ENCODE measurements around the gene GABPB2.
A peak's percentile ranks its signal among the peaks of the same experiment; 100 is the strongest.

The GABPB2 gene

GRCh38 chr1:151070474-151071276, at the start of gene GABPB2:
Gene GABPB2, plus strand, starts transcription at chr1:151070761. Its CDS starts 17,429 bp downstream, at chr1:151088190.
- DNase-seq (ENCODE audit: low read depth in 2 of 2), result peak; percentile 60 to 84

- DNase-seq (ENCODE audit: low read depth in 2 of 2), result peak; percentile 72 to 77
Measured at GRCh38 chr1:151024540-151025146, 45.9 kb upstream of the GABPB2 start.

GRCh38 chr1:151026460-151026859, 44.1 kb upstream of the GABPB2 start:
- DNase-seq (ENCODE audit: low read depth in 2 of 2), result no peak

- DNase-seq (ENCODE audit: low read depth in 2 of 2), result no peak
Measured at GRCh38 chr1:151032164-151032563, 38.4 kb upstream of the GABPB2 start.

- no peak for DNase-seq (ENCODE audit: low read depth in 2 of 2)
Measured at GRCh38 chr1:151035167-151035566, 35.4 kb upstream of the GABPB2 start.

- DNase-seq (ENCODE audit: low read depth in 2 of 2), result no peak
Measured at GRCh38 chr1:151036356-151036755, 34.2 kb upstream of the GABPB2 start, which contains the start of gene BNIPL. Gene BNIPL, plus strand, starts transcription at chr1:151036586. Its CDS starts 140 bp downstream, at chr1:151036726.

GRCh38 chr1:151037032-151037431, 33.5 kb upstream of the GABPB2 start:
- no peak for DNase-seq (ENCODE audit: low read depth in 2 of 2)

GRCh38 chr1:151039521-151039920, 31.0 kb upstream of the GABPB2 start:
- no peak for DNase-seq (ENCODE audit: low read depth in 2 of 2)

- no peak for DNase-seq (ENCODE audit: low read depth in 2 of 2)
Measured at GRCh38 chr1:151043163-151043562, 27.4 kb upstream of the GABPB2 start.

GRCh38 chr1:151047591-151047924, 23.0 kb upstream of the GABPB2 start, which contains the start of gene C1orf56:
Gene C1orf56, plus strand, starts transcription at chr1:151047751. Its CDS starts 97 bp downstream, at chr1:151047848.
- DNase-seq (ENCODE audit: low read depth in 2 of 2), result no peak

GRCh38 chr1:151047925-151048644, 22.5 kb upstream of the GABPB2 start:
- no peak for DNase-seq (ENCODE audit: low read depth in 2 of 2)

- no peak for DNase-seq (ENCODE audit: low read depth in 2 of 2)
Measured at GRCh38 chr1:151048645-151049032, 21.9 kb upstream of the GABPB2 start.

GRCh38 chr1:151049458-151049857, 21.1 kb upstream of the GABPB2 start:
- no peak for DNase-seq (ENCODE audit: low read depth in 2 of 2)

- DNase-seq (ENCODE audit: low read depth in 2 of 2), result no peak
Measured at GRCh38 chr1:151050051-151050688, 20.4 kb upstream of the GABPB2 start.

GRCh38 chr1:151051356-151052009, 19.1 kb upstream of the GABPB2 start:
- DNase-seq (ENCODE audit: low read depth in 2 of 2), result no peak

GRCh38 chr1:151054971-151055547, 15.5 kb upstream of the GABPB2 start:
- no peak for DNase-seq (ENCODE audit: low read depth in 2 of 2)

GRCh38 chr1:151055581-151055980, 15.0 kb upstream of the GABPB2 start:
- no peak for DNase-seq (ENCODE audit: low read depth in 2 of 2)

- no peak for DNase-seq (ENCODE audit: low read depth in 2 of 2)
Measured at GRCh38 chr1:151056149-151056548, 14.4 kb upstream of the GABPB2 start.

GRCh38 chr1:151058692-151059091, 11.9 kb upstream of the GABPB2 start:
- DNase-seq (ENCODE audit: low read depth in 2 of 2), result no peak

GRCh38 chr1:151059109-151060006, 11.2 kb upstream of the GABPB2 start, which contains the start of gene CDC42SE1:
Gene CDC42SE1, minus strand, starts transcription at chr1:151059622. Its CDS starts 3,892 bp downstream, at chr1:151055730.
- peak; percentile 58 to 69 for DNase-seq (ENCODE audit: low read depth in 2 of 2)
